Measurements from ENCODE around the gene DHODH.
"Not testable (repeated sequence)": the region's sequence is repeated elsewhere in the genome, so short reads cannot be mapped to it uniquely, and the experiment has no call there.

Gene DHODH

GRCh38 chr16:72061564-72061963, 53.0 kb downstream of the DHODH start:
- H3K4me3 ChIP-seq (ENCODE audit: low read depth, low read length) = no peak overlapping the region
- in situ Hi-C loops (cut with HindIII; ENCODE audit: low sequenced_read_pairs) = no loop called here
- TF ChIP-seq CTCF (IDR thresholded peaks at IDR 0.05; ENCODE audit: low read depth, low read length, missing control alignments) = no peak
- no peak for DNase-seq (ENCODE audit: low read depth)

DNA sequence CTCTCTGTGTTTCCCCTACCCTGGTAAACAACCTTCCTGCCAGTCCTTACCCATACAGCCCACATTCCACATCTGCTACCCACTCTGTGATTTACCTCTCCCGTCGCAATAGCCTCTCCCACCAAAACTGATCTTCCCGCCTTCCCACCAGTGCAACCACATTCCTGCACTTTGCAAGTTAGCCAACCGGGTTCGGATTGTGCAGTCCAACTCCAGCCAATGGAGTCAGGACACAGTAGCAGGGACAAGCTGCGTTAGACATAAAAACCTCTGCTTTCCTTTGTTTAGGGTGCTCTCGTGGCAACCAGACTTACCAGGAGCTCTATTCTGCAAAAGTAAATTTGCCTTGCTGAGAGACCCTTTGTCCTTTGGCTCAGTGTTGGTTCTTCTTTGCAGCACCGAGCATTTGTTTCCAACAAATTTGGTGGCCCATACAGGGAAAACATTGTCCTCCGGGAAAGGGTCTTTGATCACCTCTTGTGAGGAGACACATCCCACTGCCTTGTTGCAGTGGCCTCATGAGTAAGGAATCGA, 55.9 kb downstream of the DHODH start:
- no peak overlapping the region for H3K4me3 ChIP-seq (ENCODE audit: low read depth, low read length)
- no peak for TF ChIP-seq CTCF (IDR thresholded peaks at IDR 0.05; ENCODE audit: low read depth, low read length, missing control alignments)
- no peak for DNase-seq (ENCODE audit: low read depth)
- in situ Hi-C loops (cut with HindIII; ENCODE audit: low sequenced_read_pairs) = no loop called here

DNA sequence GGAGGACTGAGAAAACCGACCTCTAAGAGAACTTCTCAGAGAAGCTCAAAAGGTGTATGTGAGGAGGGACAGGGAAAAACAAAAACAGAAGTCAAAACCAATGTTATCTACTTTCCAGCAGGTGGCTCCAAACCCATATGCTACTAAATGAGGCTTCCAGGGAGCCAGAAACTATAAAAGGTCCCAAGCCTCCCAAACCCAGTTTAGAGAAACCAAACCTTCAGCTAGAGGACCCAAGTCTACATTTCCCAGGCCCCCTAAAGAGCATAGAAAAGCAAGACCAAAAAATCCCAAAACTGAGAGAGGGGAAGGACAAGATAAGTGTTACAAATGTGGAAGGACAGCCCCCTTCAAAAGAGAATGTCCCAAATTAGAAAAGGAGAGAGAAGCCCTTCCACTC, 58.2 kb downstream of the DHODH start:
- DNase-seq (ENCODE audit: low read depth) = peak; percentile 18
- H3K4me3 ChIP-seq (ENCODE audit: low read depth, low read length) = no peak overlapping the region
- peak; percentile 71 for TF ChIP-seq CTCF (IDR thresholded peaks at IDR 0.05; ENCODE audit: low read depth, low read length, missing control alignments)
- in situ Hi-C loops (cut with HindIII; ENCODE audit: low sequenced_read_pairs) = no loop called here

- no peak overlapping the region for H3K4me3 ChIP-seq (ENCODE audit: low read depth, low read length)
- TF ChIP-seq CTCF (IDR thresholded peaks at IDR 0.05; ENCODE audit: low read depth, low read length, missing control alignments) = no peak
- in situ Hi-C loops (cut with HindIII; ENCODE audit: low sequenced_read_pairs) = no loop called here
- no peak for DNase-seq (ENCODE audit: low read depth)
These were observed 60.4 kb downstream of the DHODH start for GRCh38 chr16:72068930-72069329.

GRCh38 chr16:72072514-72073342, 64.2 kb downstream of the DHODH start:
- H3K4me3 ChIP-seq (ENCODE audit: low read depth, low read length) = no peak overlapping the region
- TF ChIP-seq CTCF (IDR thresholded peaks at IDR 0.05; ENCODE audit: low read depth, low read length, missing control alignments) = no peak
- in situ Hi-C loops (cut with HindIII; ENCODE audit: low sequenced_read_pairs) = no loop called here
- no peak for DNase-seq (ENCODE audit: low read depth)

DNA sequence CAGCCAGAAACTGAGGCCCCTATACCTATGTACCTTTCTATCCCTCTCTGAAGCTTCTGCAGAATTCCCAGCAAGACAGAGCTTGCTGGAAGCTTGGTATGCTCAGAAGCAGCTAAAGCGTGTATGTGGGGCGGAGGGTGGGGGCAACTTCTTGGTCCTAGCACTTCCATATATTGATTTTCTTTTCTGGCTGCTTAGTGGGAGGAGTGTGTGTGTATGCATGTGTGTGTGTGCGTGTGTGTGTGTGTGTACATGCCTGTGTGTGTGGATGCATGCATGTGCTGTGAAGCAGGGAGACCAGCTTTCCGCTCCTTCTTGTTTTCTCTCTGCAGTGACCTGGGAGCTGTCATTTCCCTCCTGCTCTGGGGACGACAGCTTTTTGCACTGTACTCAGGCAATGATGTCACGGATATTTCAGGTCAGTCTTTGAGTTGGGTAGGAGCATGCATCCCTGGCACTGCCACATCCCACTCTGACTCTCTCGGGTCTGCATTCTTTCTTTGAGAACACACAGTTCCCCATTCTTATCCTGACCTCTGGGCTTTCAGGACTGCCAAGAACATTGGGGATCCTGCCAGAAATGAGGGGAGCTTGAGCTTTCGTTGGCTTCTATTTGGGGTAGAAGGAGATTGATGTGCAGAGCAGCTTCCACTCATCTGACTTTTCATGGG, 65.2 kb downstream of the DHODH start:
- TF ChIP-seq CTCF (IDR thresholded peaks at IDR 0.05; ENCODE audit: low read depth, low read length, missing control alignments) = no peak
- no peak overlapping the region for H3K4me3 ChIP-seq (ENCODE audit: low read depth, low read length)
- in situ Hi-C loops (cut with HindIII; ENCODE audit: low sequenced_read_pairs) = no loop called here
- DNase-seq (ENCODE audit: low read depth) = no peak

DNA sequence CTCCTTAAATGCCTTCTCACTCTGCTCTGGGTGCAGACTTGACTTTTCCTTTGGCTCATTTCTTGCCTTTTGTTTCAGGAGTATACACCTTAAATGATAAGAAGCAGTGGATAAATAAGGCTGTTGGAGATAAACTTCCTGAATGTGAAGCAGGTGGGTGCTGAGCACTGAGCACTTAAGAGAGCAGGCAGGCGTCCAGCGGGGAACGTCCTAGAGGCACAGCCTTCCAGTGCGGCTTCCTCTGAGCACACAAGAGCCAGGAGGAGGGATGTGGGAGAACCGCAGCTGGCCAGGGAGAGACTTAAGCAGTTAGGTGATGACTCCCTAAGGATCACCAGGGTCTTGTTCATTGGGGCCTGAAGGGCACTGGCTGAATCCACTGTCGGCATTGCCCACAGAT, 66.5 kb downstream of the DHODH start:
- in situ Hi-C loops (cut with HindIII; ENCODE audit: low sequenced_read_pairs) = not testable (repeated sequence)

More for the DNA sequence above, 66.5 kb downstream of the DHODH start:
- not testable (repeated sequence) for DNase-seq (ENCODE audit: low read depth); H3K4me3 ChIP-seq (ENCODE audit: low read depth, low read length)

Measured in astrocyte of the cerebellum (primary cell).